ENCODE measurements around the gene MYOG.

DNA sequence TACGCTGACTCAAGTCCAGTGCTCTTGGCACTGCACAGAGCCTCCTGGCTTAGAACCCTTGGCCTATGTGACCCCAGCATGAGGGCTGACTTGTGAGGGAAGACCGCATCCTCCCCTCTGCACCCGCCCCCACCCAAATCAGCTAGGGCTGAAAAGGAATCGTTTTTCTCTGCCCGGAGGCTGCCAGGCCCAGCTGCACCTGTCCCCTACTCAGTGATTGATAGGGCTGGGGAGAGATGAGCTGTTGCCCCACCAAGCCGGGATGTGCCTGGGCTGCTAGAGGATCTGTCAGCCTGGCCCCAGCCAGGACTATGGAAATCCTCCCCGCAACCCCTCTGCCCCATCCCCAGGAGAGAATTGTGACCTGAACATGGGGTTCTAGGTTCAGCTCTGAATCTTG lies 20.6 kb downstream of the MYOG start:
- no peak for TF ChIP-seq POLR2A (IDR thresholded peaks at IDR 0.05)
- TF ChIP-seq, protein P1, sequence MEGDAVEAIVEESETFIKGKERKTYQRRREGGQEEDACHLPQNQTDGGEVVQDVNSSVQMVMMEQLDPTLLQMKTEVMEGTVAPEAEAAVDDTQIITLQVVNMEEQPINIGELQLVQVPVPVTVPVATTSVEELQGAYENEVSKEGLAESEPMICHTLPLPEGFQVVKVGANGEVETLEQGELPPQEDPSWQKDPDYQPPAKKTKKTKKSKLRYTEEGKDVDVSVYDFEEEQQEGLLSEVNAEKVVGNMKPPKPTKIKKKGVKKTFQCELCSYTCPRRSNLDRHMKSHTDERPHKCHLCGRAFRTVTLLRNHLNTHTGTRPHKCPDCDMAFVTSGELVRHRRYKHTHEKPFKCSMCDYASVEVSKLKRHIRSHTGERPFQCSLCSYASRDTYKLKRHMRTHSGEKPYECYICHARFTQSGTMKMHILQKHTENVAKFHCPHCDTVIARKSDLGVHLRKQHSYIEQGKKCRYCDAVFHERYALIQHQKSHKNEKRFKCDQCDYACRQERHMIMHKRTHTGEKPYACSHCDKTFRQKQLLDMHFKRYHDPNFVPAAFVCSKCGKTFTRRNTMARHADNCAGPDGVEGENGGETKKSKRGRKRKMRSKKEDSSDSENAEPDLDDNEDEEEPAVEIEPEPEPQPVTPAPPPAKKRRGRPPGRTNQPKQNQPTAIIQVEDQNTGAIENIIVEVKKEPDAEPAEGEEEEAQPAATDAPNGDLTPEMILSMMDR (IDR thresholded peaks at IDR 0.05) = no peak
- TF ChIP-seq POLR2AphosphoS5 (IDR thresholded peaks at IDR 0.05) = no peak

Measured in prostate gland (tissue), 2 donors.